ENCODE measurements around the gene PIGV. TPM values are rescaled to one million over a fixed set of nuclear protein-coding genes. Genes with fewer than 3 reads are reported as not detected.

Gene PIGV
- polyA plus RNA-seq, 1 donor from 2014 or later: 4.7 TPM

DNA sequence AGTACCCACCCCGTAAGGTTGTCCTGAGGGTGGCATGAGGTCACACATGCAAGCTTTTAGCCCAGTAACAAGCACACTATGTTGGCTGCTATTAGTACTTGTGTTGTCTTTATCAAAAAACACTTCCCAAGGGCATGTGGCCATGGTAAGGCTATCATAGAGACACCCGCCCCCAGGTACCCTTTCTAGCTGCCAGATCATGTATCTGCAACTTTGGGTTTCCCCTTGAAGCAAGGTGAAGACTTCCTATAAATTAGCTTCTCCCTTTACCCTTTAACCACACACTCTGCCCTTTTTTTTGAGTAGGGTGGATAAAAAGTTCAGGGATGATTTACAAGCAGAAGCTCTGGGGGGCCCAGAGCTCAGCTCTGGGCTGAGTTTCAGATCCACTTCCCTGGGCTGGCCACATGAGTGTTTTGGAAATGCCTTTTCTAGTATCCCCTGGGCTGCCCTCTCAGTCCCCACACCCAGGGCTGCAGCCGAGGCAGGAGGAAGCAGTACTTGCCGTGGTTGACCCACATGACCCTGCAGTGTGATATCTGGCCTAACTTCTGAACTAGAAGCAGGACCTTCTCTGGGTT lies 40.8 kb downstream of the PIGV start:
- peak overlapping the region; percentile 39 for H3K4me3 ChIP-seq (ENCODE audit: low read length)
- H3K4me2 ChIP-seq (ENCODE audit: low read length): no peak overlapping the region
- no peak overlapping the region for H2AFZ ChIP-seq (ENCODE audit: low read depth, low read length)
- no peak overlapping the region for H3K27ac ChIP-seq (ENCODE audit: low read length)
- no peaks in the 10 kb centered on the region for H3K36me3 ChIP-seq (ENCODE audit: insufficient read depth, low read length)
- H3K9ac ChIP-seq (ENCODE audit: low read length): no peak overlapping the region
- H4K20me1 ChIP-seq (ENCODE audit: insufficient read depth): no peaks in the 10 kb centered on the region
- H3K9me3 ChIP-seq (ENCODE audit: low read length): no peaks in the 10 kb centered on the region
- peaks cover 32% of the 10 kb centered on the region for H3K79me2 ChIP-seq (replicated peaks; ENCODE audit: insufficient read depth, low read length)
- H3K9me2 ChIP-seq (ENCODE audit: insufficient read depth, low read length): no peaks in the 10 kb centered on the region
- no peaks in the 10 kb centered on the region for H3K27me3 ChIP-seq (ENCODE audit: insufficient read depth, low read depth, low read length)
- TF ChIP-seq SMC3 (conservative IDR thresholded peaks at IDR 0.05; ENCODE audit: poor library complexity) (no peak), RAD21 (conservative IDR thresholded peaks at IDR 0.05) (no peak), POLR2AphosphoS5 (IDR thresholded peaks at IDR 0.05) (no peak), EP300 (conservative IDR thresholded peaks at IDR 0.05; ENCODE audit: poor library complexity, severe bottlenecking) (no peak), TAF1 (IDR thresholded peaks at IDR 0.05; ENCODE audit: low read depth) (no peak), REST (IDR thresholded peaks at IDR 0.05; ENCODE audit: borderline replicate concordance) (no peak), MXI1 (conservative IDR thresholded peaks at IDR 0.05; ENCODE audit: poor library complexity, severe bottlenecking) (no peak), EZH2 (IDR thresholded peaks at IDR 0.05; ENCODE audit: borderline replicate concordance, insufficient read depth, low read length, poor library complexity, severe bottlenecking) (no peak), CTCF (IDR thresholded peaks at IDR 0.05; ENCODE audit: poor library complexity, severe bottlenecking) (no peak)
- no peaks in the 10 kb centered on the region for H3F3A ChIP-seq (ENCODE audit: insufficient read depth, low read length, poor library complexity, severe bottlenecking)

DNA sequence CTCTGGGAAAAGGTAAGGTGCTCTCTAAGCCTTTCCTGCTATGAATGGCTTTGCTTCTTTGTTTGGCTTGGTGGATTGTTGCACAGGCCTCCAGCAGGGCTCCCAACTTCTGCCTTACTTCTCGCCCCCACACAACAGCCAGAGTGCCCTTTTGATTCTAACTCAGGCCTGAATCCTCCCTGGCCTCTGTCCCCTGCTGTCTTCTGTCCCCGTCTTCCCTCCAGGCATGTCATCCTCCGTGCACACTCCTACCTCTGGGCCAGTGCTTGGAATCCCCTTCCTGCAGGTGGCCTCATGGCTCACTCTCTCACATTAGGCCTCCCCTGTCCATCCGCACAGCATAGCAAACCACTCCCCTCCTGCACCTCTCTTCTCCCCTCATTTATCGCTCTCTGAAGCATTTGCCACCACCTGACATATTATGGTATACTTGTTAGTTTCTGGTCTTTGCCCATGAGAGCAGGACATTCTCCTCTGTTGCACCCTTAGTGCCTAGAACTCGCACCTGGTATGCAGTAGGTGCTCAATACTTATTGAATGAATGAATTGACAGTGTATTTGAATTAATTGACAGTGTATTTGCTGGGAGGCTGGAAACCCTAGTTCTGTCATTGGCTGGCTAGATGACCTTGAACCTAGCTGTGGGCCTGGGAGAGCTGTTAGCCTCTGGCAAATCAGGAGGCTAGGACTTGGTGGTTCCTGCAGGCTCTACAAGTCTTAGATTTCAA lies 41.6 kb downstream of the PIGV start:
- Histone ChIP-seq H3K9me2 (ENCODE audit: insufficient read depth, low read length) (no peaks in the 10 kb centered on the region), H3K4me2 (ENCODE audit: low read length) (no peak overlapping the region), H3K36me3 (ENCODE audit: insufficient read depth, low read length) (no peaks in the 10 kb centered on the region), H3K9ac (ENCODE audit: low read length) (no peak overlapping the region), H2AFZ (ENCODE audit: low read depth, low read length) (no peak overlapping the region), H3K4me3 (ENCODE audit: low read length) (peak overlapping the region; percentile 39), H3K79me2 (replicated peaks; ENCODE audit: insufficient read depth, low read length) (peaks cover 32% of the 10 kb centered on the region), H3F3A (ENCODE audit: insufficient read depth, low read length, poor library complexity, severe bottlenecking) (no peaks in the 10 kb centered on the region), H4K20me1 (ENCODE audit: insufficient read depth) (no peaks in the 10 kb centered on the region), H3K9me3 (ENCODE audit: low read length) (no peaks in the 10 kb centered on the region), H3K27me3 (ENCODE audit: insufficient read depth, low read depth, low read length) (no peaks in the 10 kb centered on the region), H3K27ac (ENCODE audit: low read length) (no peak overlapping the region)
- no peak for TF ChIP-seq CTCF (IDR thresholded peaks at IDR 0.05; ENCODE audit: poor library complexity, severe bottlenecking)
- TF ChIP-seq SMC3 (conservative IDR thresholded peaks at IDR 0.05; ENCODE audit: poor library complexity): no peak
- TF ChIP-seq MXI1 (conservative IDR thresholded peaks at IDR 0.05; ENCODE audit: poor library complexity, severe bottlenecking): no peak
- no peak for TF ChIP-seq TAF1 (IDR thresholded peaks at IDR 0.05; ENCODE audit: low read depth)
- TF ChIP-seq RAD21 (conservative IDR thresholded peaks at IDR 0.05): no peak
- TF ChIP-seq POLR2AphosphoS5 (IDR thresholded peaks at IDR 0.05): no peak
- TF ChIP-seq REST (IDR thresholded peaks at IDR 0.05; ENCODE audit: borderline replicate concordance): no peak
- TF ChIP-seq EP300 (conservative IDR thresholded peaks at IDR 0.05; ENCODE audit: poor library complexity, severe bottlenecking): no peak
- TF ChIP-seq EZH2 (IDR thresholded peaks at IDR 0.05; ENCODE audit: borderline replicate concordance, insufficient read depth, low read length, poor library complexity, severe bottlenecking): no peak
